Neural cell (in vitro differentiated cells): ENCODE results near the gene POLN.

ENCODE experiments used
- CTCF ChIP-seq: fragments of 450-650 bp; IDR thresholded peaks from 2 replicates; pipeline ENCODE4 v1.5.1; 2014; ENCODE audit warnings: antibody characterized with exemption, mild to moderate bottlenecking, moderate library complexity; ENCODE audit not compliant: poor library complexity, severe bottlenecking
- POLR2AphosphoS5 ChIP-seq: IDR thresholded peaks from 2 replicates; pipeline ENCODE4 v1.6.1; 2012
- REST ChIP-seq: IDR thresholded peaks from 2 replicates; pipeline ENCODE4 v1.6.1; 2012; ENCODE audit warnings: borderline replicate concordance

GRCh38 chr4:2142630-2143427 is 99.1 kb downstream of the POLN start:
- no peak for TF ChIP-seq CTCF
- no peak for TF ChIP-seq REST
- no peak for TF ChIP-seq POLR2AphosphoS5
